Neuronal stem cell (in vitro differentiated cells): Measurements from ENCODE around the gene CCDC187.
A peak's percentile ranks its signal among the peaks of the same experiment; 100 is the strongest.

Source experiments
- DNase-seq: peaks from one replicate; pipeline ENCODE4 v3.0.0-alpha.2; 2013; ENCODE audit warnings: low spot score
- H2AFZ ChIP-seq: one replicate; pipeline ENCODE4 v1.6.1; 2013; ENCODE audit warnings: mild to moderate bottlenecking, low read length, inconsistent platforms
- H2AK5ac ChIP-seq: 2 replicates; pipeline ENCODE4 v1.6.1; 2013; ENCODE audit warnings: low read depth, mild to moderate bottlenecking, inconsistent platforms, low read length, moderate library complexity, mixed read lengths
- H2BK120ac ChIP-seq: 2 replicates; pipeline ENCODE4 v1.6.1; 2013; ENCODE audit warnings: low read depth, mild to moderate bottlenecking, inconsistent platforms, low read length, moderate library complexity, mixed read lengths
- H2BK12ac ChIP-seq: one replicate; pipeline ENCODE4 v1.6.1; 2013; ENCODE audit warnings: low read length, inconsistent platforms
- H2BK15ac ChIP-seq: 2 replicates; pipeline ENCODE4 v1.6.1; 2013; ENCODE audit warnings: mild to moderate bottlenecking, low read length, inconsistent platforms, mixed read lengths
- H2BK5ac ChIP-seq: one replicate; pipeline ENCODE4 v1.6.1; 2013; ENCODE audit warnings: inconsistent platforms, mild to moderate bottlenecking, low read length, moderate library complexity
- H3K14ac ChIP-seq: one replicate; pipeline ENCODE4 v1.6.1; 2013; ENCODE audit warnings: low read length, inconsistent platforms
- H3K18ac ChIP-seq: 2 replicates; pipeline ENCODE4 v1.6.1; 2013; ENCODE audit warnings: low read length, inconsistent platforms
- H3K23ac ChIP-seq: 2 replicates; pipeline ENCODE4 v1.6.1; 2013; ENCODE audit warnings: low read depth, mild to moderate bottlenecking, mixed read lengths, low read length, inconsistent platforms; ENCODE audit not compliant: poor library complexity
- H3K27ac ChIP-seq: replicated peaks from 3 replicates; pipeline ENCODE4 v1.5.1; 2013; ENCODE audit warnings: low read length, inconsistent platforms
- H3K27me3 ChIP-seq, 3 experiments: 2 replicates each; pipeline ENCODE4 v1.6.1; 2013; ENCODE audit warnings: low read length in 3 of 3, mild to moderate bottlenecking in 2 of 3, inconsistent platforms in 1 of 3, low read depth in 1 of 3, mixed read lengths in 1 of 3, moderate library complexity in 1 of 3; ENCODE audit not compliant: control insufficient read depth in 3 of 3, insufficient read depth in 3 of 3
- H3K36me3 ChIP-seq, 2 donors: replicated peaks in 1 of 2; 2 replicates each; pipeline ENCODE4 v1.6.1; 2013; ENCODE audit warnings: low read length in 2 of 2; ENCODE audit not compliant: control insufficient read depth in 2 of 2, insufficient read depth in 2 of 2
- H3K4ac ChIP-seq: 2 replicates; pipeline ENCODE4 v1.6.1; 2013; ENCODE audit warnings: inconsistent platforms, mild to moderate bottlenecking, low read length, moderate library complexity
- H3K4me1 ChIP-seq, 2 donors: 1 replicate in 1 of 2; 2 replicates in 1 of 2; pipeline ENCODE4 v1.6.1; 2013; ENCODE audit warnings: low read length in 2 of 2, low read depth in 1 of 2; ENCODE audit not compliant: control insufficient read depth in 2 of 2, insufficient read depth in 1 of 2
- H3K4me2 ChIP-seq: one replicate; pipeline ENCODE4 v1.6.1; 2013; ENCODE audit warnings: mild to moderate bottlenecking, low read length, inconsistent platforms; ENCODE audit not compliant: insufficient read depth, poor library complexity, severe bottlenecking
- H3K4me3 ChIP-seq, 2 donors: 2 replicates each; pipeline ENCODE4 v1.5.1; 2013; ENCODE audit warnings: low read length in 2 of 2, mild to moderate bottlenecking in 2 of 2, inconsistent platforms in 1 of 2, moderate library complexity in 1 of 2
- H3K79me1 ChIP-seq: one replicate; pipeline ENCODE4 v1.6.1; 2013; ENCODE audit warnings: low read depth, mild to moderate bottlenecking, inconsistent platforms, low read length, moderate library complexity
- H3K9ac ChIP-seq: one replicate; pipeline ENCODE4 v1.6.1; 2013; ENCODE audit warnings: mild to moderate bottlenecking, low read depth, low read length, inconsistent platforms; ENCODE audit not compliant: poor library complexity
- H3K9me3 ChIP-seq, 2 donors: replicated peaks in 1 of 2; 2 replicates each; pipeline versions ENCODE3 to v1.6.1; 2013; ENCODE audit warnings: low read length in 2 of 2, mild to moderate bottlenecking in 2 of 2, inconsistent platforms in 1 of 2, low read depth in 1 of 2, mixed read lengths in 1 of 2, moderate library complexity in 1 of 2; ENCODE audit not compliant: control insufficient read depth in 2 of 2, insufficient read depth in 1 of 2
- H4K8ac ChIP-seq: one replicate; pipeline ENCODE4 v1.6.1; 2013; ENCODE audit warnings: low read depth, mild to moderate bottlenecking, inconsistent platforms, low read length, moderate library complexity
- H4K91ac ChIP-seq: one replicate; pipeline ENCODE4 v1.6.1; 2013; ENCODE audit warnings: low read length, low read depth, mild to moderate bottlenecking, inconsistent platforms; ENCODE audit not compliant: poor library complexity
- WGBS, 2 donors: extraction: QIAGEN DNeasy Blood & Tissue Kit; methylation state at CpG; one replicate each; pipeline ENCODE4 v1.1.7; 2013; ENCODE audit warnings: missing lambda C conversion rate in 2 of 2, mixed read lengths in 1 of 2; ENCODE audit not compliant: insufficient read length in 2 of 2, insufficient replicate concordance in 1 of 2; ENCODE audit errors: extremely low coverage in 2 of 2; 5-methylcytosine and 5-hydroxymethylcytosine counted together

The CCDC187 gene

GRCh38 chr9:136297016-136297691 lies 6.7 kb downstream of the CCDC187 start:
- H3K79me1 ChIP-seq = no peaks in the 10 kb centered on the region
- no peak overlapping the region for H3K9ac ChIP-seq
- H3K4me1 ChIP-seq = peaks cover 2 to 17% of the 10 kb centered on the region in 2 donors
- peak overlapping the region; percentile 92 for H4K91ac ChIP-seq
- H3K4ac ChIP-seq = peak overlapping the region; percentile 53
- no peak overlapping the region for H3K27ac ChIP-seq
- no peaks in the 10 kb centered on the region for H3K36me3 ChIP-seq
- peak overlapping the region; percentile 96 for H2BK15ac ChIP-seq
- DNase-seq = no peak
- no peak overlapping the region for H3K4me2 ChIP-seq
- peak overlapping the region; percentile 99 for H3K23ac ChIP-seq
- WGBS, 2 donors = no CpG with 5 or more reads among the region's 25 CpGs
- H2BK5ac ChIP-seq = peak overlapping the region; percentile 66
- no peak overlapping the region for H3K4me3 ChIP-seq
- H3K18ac ChIP-seq = peak overlapping the region; percentile 87
- H2AFZ ChIP-seq = no peak overlapping the region
- H3K14ac ChIP-seq = peak overlapping the region; percentile 98
- H2AK5ac ChIP-seq = peak overlapping the region; percentile 90
- peaks cover 0 to 16% of the 10 kb centered on the region in 2 donors for H3K9me3 ChIP-seq
- H2BK12ac ChIP-seq = peak overlapping the region; percentile 99
- peak overlapping the region; percentile 92 for H4K8ac ChIP-seq
- peaks cover 0 to 20% (median 2%) of the 10 kb centered on the region in 3 experiments for H3K27me3 ChIP-seq
- no peak overlapping the region for H2BK120ac ChIP-seq

- Histone ChIP-seq H3K4ac (peak overlapping the region; percentile 53), H2AFZ (no peak overlapping the region), H3K27me3 (peaks cover 0 to 25% (median 2%) of the 10 kb centered on the region in 3 experiments), H3K18ac (no peak overlapping the region), H2BK15ac (peak overlapping the region; percentile 96), H4K91ac (peak overlapping the region; percentile 92), H3K4me3 (no peak overlapping the region), H3K79me1 (no peaks in the 10 kb centered on the region), H2BK12ac (peak overlapping the region; percentile 22), H2AK5ac (peak overlapping the region; percentile 90), H2BK5ac (peak overlapping the region; percentile 66), H3K9me3 (peaks cover 0 to 16% of the 10 kb centered on the region in 2 donors), H3K14ac (peak overlapping the region; percentile 98), H3K36me3 (no peaks in the 10 kb centered on the region), H3K9ac (peak overlapping the region; percentile 70), H2BK120ac (no peak overlapping the region), H3K4me1 (peaks cover 2 to 17% of the 10 kb centered on the region in 2 donors), H4K8ac (no peak overlapping the region), H3K27ac (no peak overlapping the region), H3K4me2 (no peak overlapping the region), H3K23ac (peak overlapping the region; percentile 99)
- WGBS, 2 donors = no CpG with 5 or more reads among the region's 16 CpGs
- no peak for DNase-seq
Observed at GRCh38 chr9:136296434-136297015, 7.4 kb downstream of the CCDC187 start.

- H3K36me3 ChIP-seq = no peaks in the 10 kb centered on the region
- no peaks in the 10 kb centered on the region for H3K79me1 ChIP-seq
- no peak overlapping the region for H3K4me2 ChIP-seq
- H3K4me1 ChIP-seq = peaks cover 2 to 17% of the 10 kb centered on the region in 2 donors
- H3K27ac ChIP-seq = no peak overlapping the region
- peak overlapping the region; percentile 75 for H2BK5ac ChIP-seq
- no peak overlapping the region for H2BK15ac ChIP-seq
- peak overlapping the region; percentile 65 for H3K23ac ChIP-seq
- H3K4me3 ChIP-seq = no peak overlapping the region
- no peak overlapping the region for H4K91ac ChIP-seq
- peak overlapping the region; percentile 53 for H3K4ac ChIP-seq
- peaks cover 0 to 16% of the 10 kb centered on the region in 2 donors for H3K9me3 ChIP-seq
- peak overlapping the region; percentile 73 for H2BK12ac ChIP-seq
- peak overlapping the region; percentile 90 for H2AK5ac ChIP-seq
- H2AFZ ChIP-seq = no peak overlapping the region
- peak overlapping the region; percentile 70 for H3K9ac ChIP-seq
- WGBS, 2 donors = no CpG with 5 or more reads among the region's 37 CpGs
- no peak overlapping the region for H4K8ac ChIP-seq
- DNase-seq = no peak
- no peak overlapping the region for H2BK120ac ChIP-seq
- peak overlapping the region; percentile 97 for H3K14ac ChIP-seq
- peaks cover 0 to 32% (median 2%) of the 10 kb centered on the region in 3 experiments for H3K27me3 ChIP-seq
- H3K18ac ChIP-seq = peak overlapping the region; percentile 76
Observed at GRCh38 chr9:136295542-136296433, 8.1 kb downstream of the CCDC187 start.
